Middle frontal gyrus (tissue), 1 donor: Measurements from ENCODE around the gene PLCZ1.
"Not testable (repeated sequence)": the region's sequence is repeated elsewhere in the genome, so short reads cannot be mapped to it uniquely, and the experiment has no call there.

Source experiments
- DNase-seq: peaks from one replicate; pipeline ENCODE4 v3.0.0-alpha.2; 2015; ENCODE audit warnings: low spot score; ENCODE audit errors: extremely low spot score

The PLCZ1 gene

DNA sequence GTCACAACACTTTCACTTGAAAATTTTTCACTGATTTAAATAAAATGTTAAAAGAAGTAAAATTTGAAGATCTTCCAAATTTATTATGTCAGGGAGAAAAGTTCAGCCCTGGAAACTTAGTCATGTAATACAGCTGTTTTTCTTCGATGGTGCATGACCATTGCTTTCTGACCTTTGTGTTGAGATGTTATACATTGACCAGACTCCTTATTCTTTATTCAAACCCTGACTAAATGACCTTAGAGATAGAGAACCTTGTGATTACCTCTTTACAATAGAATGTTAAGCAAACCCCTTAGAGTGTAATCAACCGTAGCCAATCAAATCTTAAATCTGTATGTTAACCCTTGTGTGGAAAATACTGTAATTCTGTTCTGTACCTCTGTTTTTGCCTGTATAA is 34.5 kb downstream of the PLCZ1 start:
- DNase-seq = no peak

DNA sequence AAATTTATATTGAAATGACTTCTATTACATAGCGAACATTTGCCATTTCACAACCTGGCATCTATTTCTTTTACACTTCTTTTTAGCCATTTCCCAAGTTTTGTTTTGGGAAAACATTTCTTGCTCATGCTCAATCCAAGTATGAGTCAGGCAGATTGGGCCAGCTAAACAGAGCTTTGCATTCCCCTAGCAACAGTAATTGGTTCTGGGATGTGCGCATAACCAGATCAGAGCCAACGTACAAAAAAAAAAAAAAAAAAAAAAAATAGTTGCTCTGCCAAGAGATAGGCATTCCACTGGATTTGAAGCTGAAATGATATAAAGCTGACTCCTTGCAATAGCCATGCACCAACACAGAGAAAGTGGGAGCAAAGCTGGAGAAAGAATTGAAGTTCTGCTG is 37.5 kb downstream of the PLCZ1 start:
- no peak for DNase-seq

DNA sequence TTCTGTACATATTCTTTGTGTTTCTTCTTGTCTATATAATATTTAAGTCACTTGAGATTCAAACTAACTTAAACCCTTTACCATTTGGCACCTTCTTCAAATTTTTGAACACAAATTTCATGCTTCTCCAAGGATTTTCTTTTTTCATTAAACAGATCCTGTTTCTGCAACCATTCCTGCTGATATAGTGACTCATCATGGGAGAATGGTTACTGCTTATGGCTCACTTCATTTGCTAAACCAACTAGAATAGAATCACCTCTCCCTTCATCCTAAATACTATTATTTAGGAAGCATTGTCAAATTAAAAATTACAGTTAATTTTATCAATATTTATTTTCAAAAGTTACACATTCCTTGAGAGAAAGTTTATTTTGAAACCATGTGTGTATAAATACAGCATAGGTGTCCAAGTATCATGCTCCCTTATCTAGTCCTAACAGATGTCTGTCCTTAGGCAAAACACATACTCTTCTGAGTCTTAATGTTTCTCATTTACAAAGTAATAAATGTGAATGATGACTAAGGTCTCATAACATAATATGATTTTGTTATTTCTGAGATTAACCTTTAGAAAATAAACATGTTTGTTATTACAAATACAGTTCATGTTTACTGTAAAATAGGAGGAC is 40.7 kb downstream of the PLCZ1 start:
- no peak for DNase-seq

DNA sequence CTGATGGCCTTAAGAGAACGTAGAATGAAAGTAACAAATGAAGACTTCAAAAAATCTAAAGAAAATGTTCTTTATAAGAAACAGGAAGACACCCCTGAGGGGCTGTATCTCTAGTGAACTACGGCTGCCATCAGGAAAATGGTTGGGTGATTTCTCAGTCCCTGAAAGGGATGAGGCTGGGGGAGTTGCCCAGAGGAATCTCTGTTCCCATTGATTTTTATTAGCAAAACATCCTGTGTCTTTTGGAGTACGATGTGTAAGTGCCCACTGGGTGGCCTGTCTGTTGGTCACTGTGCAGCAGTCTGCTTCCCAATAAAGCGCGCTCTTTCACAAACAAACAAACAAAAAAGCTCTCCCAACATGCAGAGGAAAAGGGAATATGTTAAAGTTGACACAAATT is 43.8 kb downstream of the PLCZ1 start:
- DNase-seq = not testable (repeated sequence)

DNA sequence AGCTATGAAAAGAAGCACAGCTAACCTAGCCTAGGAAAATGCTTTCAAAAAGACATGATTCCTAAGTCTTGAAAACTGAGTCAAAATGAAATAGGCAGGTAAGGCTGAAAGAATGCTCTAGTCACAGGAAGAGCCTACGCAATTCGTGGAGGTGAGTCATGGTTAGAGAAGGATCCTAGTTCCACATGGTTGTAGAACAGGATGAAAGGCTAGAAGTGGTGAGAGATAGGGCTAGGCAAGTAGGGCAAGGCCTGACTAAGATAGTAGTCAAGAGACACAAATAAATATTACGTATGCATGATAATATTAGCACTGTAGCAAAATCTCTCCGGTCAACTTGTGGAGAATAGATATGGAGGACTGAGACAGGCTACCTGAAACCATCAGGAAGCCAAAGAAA is 47.2 kb downstream of the PLCZ1 start:
- DNase-seq = no peak

DNA sequence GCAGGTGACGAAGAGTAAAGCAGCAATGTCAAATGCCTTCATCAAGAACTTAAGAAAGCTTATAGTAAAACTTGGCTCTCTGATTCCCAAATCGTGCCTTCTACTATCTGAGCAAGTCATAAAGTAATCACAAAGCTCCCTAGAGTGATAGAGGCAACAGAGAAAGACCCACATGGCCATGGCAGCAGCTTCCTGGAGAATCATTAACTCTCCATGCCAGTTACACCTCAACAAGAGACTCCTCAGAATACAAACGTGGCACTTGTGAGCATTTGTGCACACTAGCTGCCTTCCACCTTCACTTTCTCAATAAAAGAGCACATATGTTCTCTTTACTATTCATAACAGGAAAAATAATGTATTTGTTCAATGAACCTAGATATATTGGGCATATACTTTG is 48.0 kb downstream of the PLCZ1 start:
- DNase-seq = no peak

DNA sequence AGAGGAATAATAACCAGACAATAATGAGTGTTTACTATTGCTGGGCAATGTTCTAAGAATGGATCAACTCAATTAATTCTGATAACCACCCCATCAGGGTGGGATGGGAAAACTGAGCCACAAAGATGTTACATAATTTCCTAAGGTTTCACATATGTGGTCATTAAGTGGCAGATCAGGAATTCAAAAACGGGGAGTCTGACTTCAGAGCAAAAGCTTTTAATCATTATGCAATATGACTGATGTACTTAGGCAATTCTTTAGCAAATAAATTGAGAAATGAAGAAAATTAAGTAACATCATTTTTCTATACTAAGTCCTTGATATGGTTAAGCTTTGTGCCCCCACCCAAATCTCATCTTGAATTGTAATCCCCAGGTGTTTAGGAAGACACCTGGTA is 53.4 kb downstream of the PLCZ1 start:
- no peak for DNase-seq

DNA sequence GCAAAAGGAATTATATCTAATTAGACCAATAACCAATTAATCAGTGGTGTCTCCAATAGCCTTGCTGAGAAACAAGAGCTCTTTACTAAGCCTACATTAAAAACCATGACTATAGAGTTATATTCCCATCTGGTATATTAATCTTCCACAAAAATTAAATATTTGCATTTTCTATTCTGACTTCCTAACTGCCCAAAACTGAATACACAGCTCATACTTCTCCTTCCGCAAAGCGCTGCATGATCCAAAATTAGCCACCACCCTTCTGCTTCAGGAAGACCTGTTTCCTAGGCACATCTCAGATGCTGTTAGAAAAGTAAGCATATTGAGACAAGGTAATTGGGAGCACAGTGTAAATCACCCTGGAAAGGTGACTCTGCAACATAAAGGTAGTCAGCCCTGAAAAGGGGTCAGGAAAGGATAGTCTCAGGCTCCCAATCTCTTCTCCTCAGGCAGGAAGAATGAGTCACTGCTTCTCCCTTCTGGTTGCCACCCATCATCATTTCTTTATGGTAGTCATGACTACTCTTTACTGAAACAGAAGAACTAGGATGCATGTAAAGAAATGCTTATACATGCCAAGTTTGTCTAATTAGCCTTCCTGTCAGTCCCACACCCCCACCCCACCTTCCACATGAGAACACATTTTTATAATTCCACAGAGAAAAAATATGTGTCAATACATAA is 54.3 kb downstream of the PLCZ1 start:
- DNase-seq = no peak

DNA sequence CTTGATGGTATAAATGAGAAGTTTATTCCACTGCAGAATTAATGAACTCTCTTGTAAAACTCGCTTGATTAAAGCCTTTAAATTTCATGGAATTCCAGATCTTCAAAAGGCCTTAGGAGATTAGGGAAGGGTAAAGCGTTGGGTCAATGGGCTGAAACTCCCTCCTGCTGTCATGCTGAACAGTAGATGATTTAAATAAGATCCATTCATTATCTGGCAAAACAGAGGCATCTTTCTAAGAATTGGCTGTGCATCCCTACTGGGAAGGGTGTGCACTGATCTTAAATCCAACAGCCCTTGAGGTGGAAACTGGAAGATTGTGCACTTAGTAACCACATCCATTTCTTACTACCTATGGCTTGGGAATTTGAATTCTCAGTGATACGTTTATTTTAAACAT is 56.0 kb downstream of the PLCZ1 start:
- no peak for DNase-seq

DNA sequence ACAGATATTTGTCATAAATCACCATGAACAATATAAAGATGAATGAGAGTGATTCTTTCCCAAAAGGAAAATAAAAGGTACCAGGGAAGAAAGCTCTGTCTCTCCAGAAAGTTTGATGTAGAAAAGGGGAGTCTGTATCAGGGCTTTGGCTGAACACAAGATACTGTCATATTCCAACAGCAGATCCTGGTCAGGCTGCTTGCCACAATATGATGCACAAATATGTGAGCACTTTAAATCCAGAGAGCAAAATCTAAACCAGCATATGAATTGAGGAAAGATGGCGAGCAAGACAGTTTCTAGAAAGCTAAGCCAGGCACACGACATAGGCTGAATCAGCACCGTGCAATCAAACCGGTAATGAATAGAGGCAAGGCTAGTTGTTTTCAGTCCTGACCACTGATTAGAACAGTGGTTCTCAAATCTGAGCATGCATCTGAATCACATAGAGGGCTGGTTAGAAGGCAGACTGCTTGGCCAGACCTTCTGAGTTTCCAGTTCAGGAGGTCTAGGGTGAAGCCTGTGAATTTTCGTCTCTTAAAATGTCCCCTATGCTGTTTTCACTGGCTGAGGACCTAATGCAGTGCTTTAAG is 60.7 kb downstream of the PLCZ1 start:
- DNase-seq = no peak

DNA sequence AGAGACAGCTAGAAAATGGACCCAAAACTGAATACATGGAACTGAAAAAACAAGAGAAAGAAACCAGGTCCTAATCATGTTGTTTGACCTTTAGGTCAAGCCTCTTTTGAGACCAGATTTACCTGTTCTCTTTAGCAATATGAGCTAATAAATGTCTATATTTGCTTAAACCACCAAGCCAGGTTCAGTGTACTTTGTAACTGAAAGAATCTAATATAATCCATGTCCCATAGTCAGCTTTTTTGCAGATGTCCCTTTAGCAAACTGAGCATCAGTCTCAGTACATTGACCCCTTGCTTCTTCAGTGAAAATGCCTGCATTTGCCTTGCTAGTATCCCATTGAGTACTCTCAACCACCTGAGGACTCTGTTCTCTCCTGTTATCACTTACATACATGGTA is 61.7 kb downstream of the PLCZ1 start:
- no peak for DNase-seq

DNA sequence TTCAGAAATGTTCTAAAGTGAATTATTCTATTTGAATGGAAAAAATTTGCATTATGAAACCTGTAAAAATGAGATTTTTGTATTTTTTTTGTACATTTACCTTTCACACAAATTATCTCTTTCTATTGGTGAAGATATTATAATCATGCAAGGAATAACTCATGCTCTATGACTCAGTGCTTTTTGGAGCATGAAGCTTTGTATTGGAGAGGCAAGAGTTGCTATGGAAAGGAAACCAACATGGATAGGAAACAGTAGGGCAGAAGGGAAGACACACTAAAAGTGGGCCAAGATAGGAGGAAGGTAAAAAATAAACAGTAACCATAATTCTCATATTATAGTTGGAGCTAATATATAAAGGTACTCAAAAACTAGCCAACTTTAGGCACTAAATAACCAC is 79.0 kb downstream of the PLCZ1 start:
- no peak for DNase-seq

DNA sequence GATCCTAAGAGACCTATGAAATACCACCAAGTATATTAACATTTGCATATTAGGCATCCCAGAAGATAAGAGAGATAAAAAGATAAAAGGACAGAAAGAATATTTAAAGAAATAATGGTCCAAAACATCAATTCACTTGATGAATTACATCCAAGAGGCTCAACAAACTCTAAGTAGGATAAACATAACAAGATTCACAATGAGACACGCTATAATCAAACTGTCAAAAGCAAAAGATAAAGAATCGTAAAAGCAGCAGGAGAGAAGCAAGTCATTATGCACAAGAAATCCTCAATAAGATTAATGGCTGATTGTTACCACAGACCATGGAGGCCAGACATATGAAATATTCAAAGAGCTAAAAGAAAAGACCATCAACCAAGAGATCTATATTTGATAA is 79.6 kb downstream of the PLCZ1 start:
- no peak for DNase-seq

DNA sequence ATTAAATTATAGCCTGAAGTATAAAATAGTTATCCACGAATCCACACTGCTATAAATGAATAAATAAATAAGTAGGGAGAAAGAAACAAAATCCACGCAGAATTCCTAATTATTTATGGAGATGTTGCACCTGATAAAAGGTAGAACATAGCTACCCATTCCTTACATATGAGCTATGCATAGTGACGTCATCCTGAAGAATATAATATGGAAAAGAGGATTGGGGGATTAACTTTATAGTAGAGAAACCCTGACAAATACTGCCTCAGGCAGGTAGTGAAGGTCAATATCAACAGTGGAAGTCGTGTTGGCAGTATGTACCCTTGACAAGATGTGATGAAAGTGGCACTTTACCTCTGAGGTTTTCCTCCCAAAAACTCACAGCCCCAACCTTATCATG is 82.5 kb downstream of the PLCZ1 start:
- DNase-seq = no peak

DNA sequence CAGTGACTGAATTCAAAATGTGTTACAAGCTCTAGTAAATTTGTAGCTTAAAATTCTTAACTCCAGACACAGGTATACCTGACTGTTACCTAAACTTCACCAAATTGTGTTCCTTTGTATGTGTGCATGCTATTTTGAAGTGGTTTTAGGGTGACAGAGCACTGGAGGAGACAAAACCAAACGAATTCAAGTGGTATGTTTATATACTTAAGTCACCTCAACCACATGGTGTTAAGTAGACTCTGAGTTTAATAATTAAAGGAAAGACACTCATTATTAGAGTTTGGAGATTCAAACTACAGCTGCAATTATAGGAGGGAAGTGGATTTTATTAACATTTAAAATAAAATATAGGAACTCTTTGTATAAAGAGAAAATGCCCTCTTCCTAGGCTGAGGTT is 84.3 kb downstream of the PLCZ1 start:
- DNase-seq = no peak

DNA sequence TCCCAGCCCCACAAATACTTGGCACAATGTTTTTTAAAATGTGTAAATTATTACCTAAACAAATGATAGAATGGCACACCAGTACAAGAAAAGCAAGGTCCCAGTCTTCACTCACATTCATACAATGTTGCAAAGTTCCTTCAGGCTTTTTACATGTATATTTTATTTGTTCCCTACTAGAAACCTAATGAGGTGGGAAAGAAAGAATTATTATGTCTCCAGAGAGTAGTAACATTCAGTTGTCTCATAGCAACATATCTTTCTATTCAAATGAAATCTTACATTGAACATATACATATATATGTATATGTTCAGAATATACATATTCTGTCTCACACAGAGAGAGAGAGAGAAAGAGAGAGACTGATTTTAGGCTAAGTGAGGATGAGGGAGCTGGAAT is 85.2 kb downstream of the PLCZ1 start:
- no peak for DNase-seq

DNA sequence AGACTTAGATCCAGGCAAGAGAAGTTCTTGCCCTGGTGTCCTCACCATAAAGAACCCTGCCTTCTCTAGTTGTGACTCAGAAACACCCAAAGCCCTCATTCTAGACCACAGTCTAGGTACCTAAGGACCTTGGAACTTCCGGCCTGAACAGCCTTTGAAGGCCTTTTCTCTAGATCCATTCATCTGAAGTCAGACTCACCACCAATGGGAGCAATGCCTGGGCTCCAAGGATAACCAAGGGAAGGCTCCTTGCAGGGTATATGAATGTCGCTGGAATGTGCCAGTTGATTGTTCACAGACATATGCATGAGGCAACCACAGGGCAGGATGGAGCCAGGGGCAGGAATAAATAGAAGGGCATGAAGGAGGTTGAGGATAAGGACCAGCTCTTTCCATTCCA is 86.3 kb downstream of the PLCZ1 start:
- no peak for DNase-seq

DNA sequence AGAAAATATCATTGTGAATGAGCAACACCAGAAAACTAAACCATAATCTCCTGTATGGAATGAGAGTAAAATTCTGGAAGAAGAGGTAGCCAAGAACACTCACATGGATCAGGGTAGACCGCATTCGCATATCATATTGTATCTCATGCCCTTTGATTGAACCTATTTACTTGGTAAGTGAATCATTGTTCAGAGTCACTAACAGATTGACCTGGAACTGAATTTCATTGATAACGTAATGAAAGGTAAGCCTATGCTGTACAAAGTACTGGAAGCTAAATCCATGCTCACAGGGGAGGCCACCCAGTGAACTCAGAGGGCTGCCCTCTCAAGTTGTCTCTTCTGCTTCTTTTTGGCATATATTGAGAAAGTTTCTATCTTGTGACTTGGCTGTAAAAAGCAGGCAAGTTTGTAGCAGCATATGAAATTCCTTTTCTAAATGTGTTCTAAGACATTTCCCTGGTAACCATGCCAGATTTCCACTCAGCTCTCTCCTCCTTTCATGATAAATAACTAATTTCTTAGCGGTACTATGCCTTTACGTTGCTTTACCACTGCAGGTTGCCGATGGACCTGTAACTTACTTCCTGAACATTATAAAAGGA is 91.4 kb downstream of the PLCZ1 start:
- no peak for DNase-seq

DNA sequence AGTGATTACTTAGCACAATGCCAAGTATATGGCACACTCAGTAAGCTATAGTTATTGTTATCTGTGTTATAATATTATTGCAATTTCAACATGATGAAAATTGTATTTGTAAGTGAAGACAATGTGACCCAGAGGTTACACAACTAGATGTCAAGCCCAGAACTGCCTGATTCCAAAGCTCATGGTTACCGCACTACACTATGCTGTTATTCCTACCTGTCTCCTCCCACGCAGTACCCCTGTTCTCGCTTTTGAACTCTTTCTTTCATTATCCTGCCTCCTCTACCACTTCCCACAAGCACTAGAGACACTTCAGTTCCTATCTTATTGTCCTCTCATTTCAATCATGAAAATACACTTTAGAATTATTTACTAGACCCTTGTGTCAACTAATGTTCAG is 93.2 kb downstream of the PLCZ1 start:
- no peak for DNase-seq

DNA sequence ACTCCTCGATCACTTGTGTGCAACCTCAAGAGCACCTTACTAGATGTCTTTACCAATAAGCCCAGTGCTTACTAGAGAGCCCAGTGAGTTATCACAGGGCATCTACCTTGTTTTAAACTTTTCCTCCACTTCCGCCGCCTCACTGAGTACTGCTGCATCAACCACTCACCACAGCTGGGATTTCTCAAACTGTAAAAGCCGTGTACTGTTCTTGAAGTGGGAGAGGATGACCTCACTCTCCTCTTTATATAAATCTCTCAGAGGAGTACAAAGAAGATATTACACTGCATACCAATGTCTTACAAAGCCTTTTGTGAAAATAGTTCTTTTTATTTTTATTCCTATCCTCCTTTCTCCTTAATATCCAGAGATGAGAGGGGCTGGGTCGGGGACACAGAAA is 94.1 kb downstream of the PLCZ1 start:
- no peak for DNase-seq

DNA sequence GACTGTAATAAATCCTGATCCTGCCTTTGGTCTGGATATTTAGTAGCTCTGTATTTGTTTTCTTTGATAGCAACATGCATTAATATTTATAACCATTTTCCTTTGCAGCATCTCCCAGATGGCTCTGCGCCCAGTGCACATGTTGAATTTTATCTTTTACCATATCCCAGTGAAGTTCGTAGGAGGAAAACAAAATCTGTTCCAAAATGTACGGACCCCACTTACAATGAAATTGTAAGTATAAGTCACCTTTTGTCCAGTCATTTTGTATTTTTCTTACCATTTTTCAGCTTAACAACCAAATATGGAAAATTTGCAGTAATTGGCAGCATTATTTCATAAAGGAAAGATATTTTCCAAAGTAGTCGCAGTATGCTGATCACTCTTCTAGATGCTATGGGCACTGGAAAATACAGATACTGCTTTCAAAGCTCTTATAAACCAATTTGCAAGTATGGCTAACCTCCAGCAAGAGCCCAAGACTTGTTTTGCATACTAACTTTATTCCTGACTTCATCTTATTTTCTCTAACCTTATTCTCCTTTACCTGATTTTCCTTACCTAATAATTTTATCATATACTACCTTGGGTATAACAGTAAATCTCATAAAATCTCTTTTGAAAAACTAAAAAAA is 97.4 kb downstream of the PLCZ1 start:
- no peak for DNase-seq

DNA sequence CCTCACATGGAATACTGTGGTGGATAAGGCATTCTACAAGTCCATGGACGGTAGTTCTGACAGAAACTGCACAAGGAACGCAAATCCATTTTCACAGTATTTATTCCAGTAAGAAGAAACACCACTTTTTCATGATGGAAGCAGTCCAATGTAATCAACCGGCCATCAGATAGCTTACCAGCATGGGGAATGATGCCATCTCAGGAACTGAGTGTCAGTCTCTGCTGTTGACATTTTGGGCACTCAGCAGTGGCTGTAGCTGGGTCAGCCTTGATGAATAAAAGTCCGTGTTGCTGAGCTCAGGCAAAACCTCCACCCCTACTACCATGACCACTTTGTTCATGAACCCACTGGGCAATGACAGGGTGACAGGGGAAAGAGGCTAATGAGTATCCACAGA is 103.4 kb downstream of the PLCZ1 start:
- DNase-seq = no peak
